HepG2 (cell line): Measurements from ENCODE around the gene CCT6A. TPM values are rescaled to one million over a fixed set of nuclear protein-coding genes. Genes with fewer than 3 reads are reported as not detected.

Experiments used
- CREBL2 ChIP-seq: sonication (generic); formaldehyde crosslinking; IDR thresholded peaks from 2 replicates; pipeline ENCODE4 v1.8.1; 2023; ENCODE audit warnings: missing genetic modification reagents, mild to moderate bottlenecking, borderline replicate concordance
- ELF4 ChIP-seq: sonication (generic); formaldehyde crosslinking; IDR thresholded peaks from 2 replicates; pipeline ENCODE4 v1.5.0; 2020; ENCODE audit warnings: missing genetic modification reagents, mild to moderate bottlenecking, moderate library complexity, borderline replicate concordance
- GABPA ChIP-seq, 2 experiments: IDR thresholded peaks; 2 replicates each; pipeline ENCODE4 v1.6.1; 2011 to 2016; ENCODE audit warnings: low read depth in 2 of 2, low read length in 1 of 2, missing biosample characterization in 1 of 2, missing genetic modification characterization in 1 of 2
- GZF1 ChIP-seq: sonication (generic); formaldehyde crosslinking; IDR thresholded peaks from 2 replicates; pipeline ENCODE4 v1.5.1; 2020; ENCODE audit warnings: mild to moderate bottlenecking, missing genetic modification reagents
- HNF1B ChIP-seq: sonication (generic); formaldehyde crosslinking; IDR thresholded peaks from 2 replicates; pipeline ENCODE4 v1.5.1; 2020; ENCODE audit warnings: mild to moderate bottlenecking, moderate library complexity, missing genetic modification reagents
- IRX3 ChIP-seq: sonication (generic); formaldehyde crosslinking; IDR thresholded peaks from 2 replicates; pipeline ENCODE4 v1.8.1; 2023; ENCODE audit warnings: mild to moderate bottlenecking, low read depth, missing genetic modification reagents, borderline replicate concordance
- KLF13 ChIP-seq: sonication (generic); formaldehyde crosslinking; IDR thresholded peaks from 2 replicates; pipeline ENCODE4 v1.4.0; 2020; ENCODE audit warnings: mild to moderate bottlenecking, missing genetic modification reagents
- MIER2 ChIP-seq: IDR thresholded peaks from 2 replicates; pipeline ENCODE4 v1.6.1; 2016; ENCODE audit warnings: missing biosample characterization, missing genetic modification reagents
- MIXL1 ChIP-seq: IDR thresholded peaks from 2 replicates; pipeline ENCODE4 v1.6.1; 2016
- NCOA5 ChIP-seq: sonication (generic); formaldehyde crosslinking; IDR thresholded peaks from 2 replicates; pipeline ENCODE4 v1.4.0; 2020; ENCODE audit warnings: missing genetic modification reagents
- NFRKB ChIP-seq: fragments of 450-650 bp; IDR thresholded peaks from 2 replicates; pipeline ENCODE4 v1.6.1; 2017
- RBM22 ChIP-seq: fragments of 200-400 bp; formaldehyde crosslinking; optimal IDR thresholded peaks from 2 replicates; pipeline ENCODE3; 2017; ENCODE audit warnings: mild to moderate bottlenecking, low read length, moderate library complexity
- RFX1 ChIP-seq: fragments of 450-650 bp; IDR thresholded peaks from 2 replicates; pipeline ENCODE4 v1.6.1; 2017
- SCMH1 ChIP-seq: sonication (generic); formaldehyde crosslinking; IDR thresholded peaks from 2 replicates; pipeline ENCODE4 v1.9.0; 2021; ENCODE audit warnings: missing genetic modification reagents, mild to moderate bottlenecking, borderline replicate concordance
- YEATS2 ChIP-seq: sonication (generic); formaldehyde crosslinking; IDR thresholded peaks from 2 replicates; pipeline ENCODE4 v1.4.0; 2020; ENCODE audit warnings: missing genetic modification reagents, borderline replicate concordance
- ZBTB38 ChIP-seq: sonication (generic); formaldehyde crosslinking; IDR thresholded peaks from 2 replicates; pipeline ENCODE4 v1.5.1; 2020; ENCODE audit warnings: mild to moderate bottlenecking, missing genetic modification reagents
- ZFYVE20 ChIP-seq: sonication (generic); formaldehyde crosslinking; IDR thresholded peaks from 2 replicates; pipeline ENCODE4 v1.8.0; 2023; ENCODE audit warnings: low read depth, mild to moderate bottlenecking, moderate library complexity, missing genetic modification reagents, borderline replicate concordance
- ZNF224 ChIP-seq: sonication (generic); formaldehyde crosslinking; IDR thresholded peaks from 2 replicates; pipeline ENCODE4 v1.5.0; 2020; ENCODE audit warnings: mild to moderate bottlenecking, missing genetic modification reagents
- ZNF589 ChIP-seq: sonication (generic); formaldehyde crosslinking; conservative IDR thresholded peaks from 2 replicates; pipeline ENCODE4 v1.8.0; 2022; ENCODE audit warnings: mild to moderate bottlenecking, moderate library complexity, missing genetic modification reagents
- ZNF629 ChIP-seq: sonication (generic); formaldehyde crosslinking; conservative IDR thresholded peaks from 2 replicates; pipeline ENCODE4 v1.5.0; 2020; ENCODE audit warnings: missing genetic modification reagents
- ZNF75D ChIP-seq: sonication (generic); formaldehyde crosslinking; IDR thresholded peaks from 2 replicates; pipeline ENCODE4 v1.8.1; 2023; ENCODE audit warnings: missing genetic modification reagents, mild to moderate bottlenecking, borderline replicate concordance
- ZZZ3 ChIP-seq: sonication (generic); formaldehyde crosslinking; IDR thresholded peaks from 2 replicates; pipeline ENCODE4 v1.4.0; 2020; ENCODE audit warnings: missing genetic modification reagents, mild to moderate bottlenecking, borderline replicate concordance
- polyA plus RNA-seq, 8 experiments: library from polyadenylated mRNA; depleted of rRNA in 3 of 8; stranded (reverse) in 7 of 8; unstranded in 1 of 8; fragments of >200 nt; fragmentation: Illumina TruSeq in 4 of 8; extraction: Trizol in 4 of 8; gene quantifications; 2 replicates each; pipeline versions ENCODE4 v1.2.1 to v1.2.3, GENCODE V29; 2011 to 2016; ENCODE audit warnings: low read depth in 4 of 8, missing spikeins in 1 of 8, mixed read lengths in 1 of 8; ENCODE audit not compliant: insufficient read depth in 1 of 8
- total RNA-seq, 5 experiments: library from RNA; depleted of rRNA; stranded (reverse); fragments of >200 nt; fragmentation: Illumina TruSeq; extraction: Trizol; gene quantifications; 2 replicates each; pipeline ENCODE4 v1.2.3, GENCODE V29; 2016; ENCODE audit warnings: low read depth in 1 of 5
- TF ChIP-seq, protein P1 (sequence below): IDR thresholded peaks from 2 replicates; pipeline ENCODE4 v1.6.1; 2016; ENCODE audit warnings: low read depth, control low read depth
- TF ChIP-seq, protein P2 (sequence below): sonication (generic); formaldehyde crosslinking; IDR thresholded peaks from 2 replicates; pipeline ENCODE4 v1.4.0; 2020; ENCODE audit warnings: low read depth, missing genetic modification reagents

CCT6A gene
- total and polyA plus RNA-seq, 2 of the 13 experiments (the other 11 are each of a cell fraction or from before 2014, with no cell fraction given): 219 to 292 TPM

- TF ChIP-seq GZF1 (CRISPR knock-in tag) (no peak), ZBTB38 (CRISPR knock-in tag) (0 out of 2 replicates have a peak, but pooled peaks have one; percentile 44), YEATS2 (CRISPR knock-in tag) (peak; percentile 58; the same call in 1 of the 2 replicates), ZNF75D (CRISPR knock-in tag) (no peak), IRX3 (CRISPR knock-in tag) (0 out of 2 replicates have a peak, but pooled peaks have one; percentile 27), NCOA5 (CRISPR knock-in tag) (no peak), MIER2 (CRISPR knock-in tag) (peak; percentile 79; the same call in 1 of the 2 replicates), KLF13 (CRISPR knock-in tag) (no peak), ZNF589 (CRISPR knock-in tag) (no peak), NFRKB (no peak), ZFYVE20 (CRISPR knock-in tag) (no peak), CREBL2 (CRISPR knock-in tag) (no peak), RFX1 (peak; percentile 85), ELF4 (CRISPR knock-in tag) (no peak), SCMH1 (CRISPR knock-in tag) (no peak), RBM22 (peak; percentile 68), MIXL1 (CRISPR knock-in tag) (peak; percentile 58; the same call in 1 of the 2 replicates), ZZZ3 (CRISPR knock-in tag) (no peak), GABPA (IDR thresholded peaks at IDR 0.05; ENCODE audit: low read depth, low read length) (no peak), GABPA (CRISPR knock-in tag; IDR thresholded peaks at IDR 0.05; ENCODE audit: low read depth) (peak; percentile 65), ZNF224 (CRISPR knock-in tag) (no peak), HNF1B (CRISPR knock-in tag) (peak; percentile 77), ZNF629 (no peak)
- TF ChIP-seq, protein P1, sequence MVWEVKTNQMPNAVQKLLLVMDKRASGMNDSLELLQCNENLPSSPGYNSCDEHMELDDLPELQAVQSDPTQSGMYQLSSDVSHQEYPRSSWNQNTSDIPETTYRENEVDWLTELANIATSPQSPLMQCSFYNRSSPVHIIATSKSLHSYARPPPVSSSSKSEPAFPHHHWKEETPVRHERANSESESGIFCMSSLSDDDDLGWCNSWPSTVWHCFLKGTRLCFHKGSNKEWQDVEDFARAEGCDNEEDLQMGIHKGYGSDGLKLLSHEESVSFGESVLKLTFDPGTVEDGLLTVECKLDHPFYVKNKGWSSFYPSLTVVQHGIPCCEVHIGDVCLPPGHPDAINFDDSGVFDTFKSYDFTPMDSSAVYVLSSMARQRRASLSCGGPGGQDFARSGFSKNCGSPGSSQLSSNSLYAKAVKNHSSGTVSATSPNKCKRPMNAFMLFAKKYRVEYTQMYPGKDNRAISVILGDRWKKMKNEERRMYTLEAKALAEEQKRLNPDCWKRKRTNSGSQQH (CRISPR knock-in tag): no peak
- TF ChIP-seq, protein P2, sequence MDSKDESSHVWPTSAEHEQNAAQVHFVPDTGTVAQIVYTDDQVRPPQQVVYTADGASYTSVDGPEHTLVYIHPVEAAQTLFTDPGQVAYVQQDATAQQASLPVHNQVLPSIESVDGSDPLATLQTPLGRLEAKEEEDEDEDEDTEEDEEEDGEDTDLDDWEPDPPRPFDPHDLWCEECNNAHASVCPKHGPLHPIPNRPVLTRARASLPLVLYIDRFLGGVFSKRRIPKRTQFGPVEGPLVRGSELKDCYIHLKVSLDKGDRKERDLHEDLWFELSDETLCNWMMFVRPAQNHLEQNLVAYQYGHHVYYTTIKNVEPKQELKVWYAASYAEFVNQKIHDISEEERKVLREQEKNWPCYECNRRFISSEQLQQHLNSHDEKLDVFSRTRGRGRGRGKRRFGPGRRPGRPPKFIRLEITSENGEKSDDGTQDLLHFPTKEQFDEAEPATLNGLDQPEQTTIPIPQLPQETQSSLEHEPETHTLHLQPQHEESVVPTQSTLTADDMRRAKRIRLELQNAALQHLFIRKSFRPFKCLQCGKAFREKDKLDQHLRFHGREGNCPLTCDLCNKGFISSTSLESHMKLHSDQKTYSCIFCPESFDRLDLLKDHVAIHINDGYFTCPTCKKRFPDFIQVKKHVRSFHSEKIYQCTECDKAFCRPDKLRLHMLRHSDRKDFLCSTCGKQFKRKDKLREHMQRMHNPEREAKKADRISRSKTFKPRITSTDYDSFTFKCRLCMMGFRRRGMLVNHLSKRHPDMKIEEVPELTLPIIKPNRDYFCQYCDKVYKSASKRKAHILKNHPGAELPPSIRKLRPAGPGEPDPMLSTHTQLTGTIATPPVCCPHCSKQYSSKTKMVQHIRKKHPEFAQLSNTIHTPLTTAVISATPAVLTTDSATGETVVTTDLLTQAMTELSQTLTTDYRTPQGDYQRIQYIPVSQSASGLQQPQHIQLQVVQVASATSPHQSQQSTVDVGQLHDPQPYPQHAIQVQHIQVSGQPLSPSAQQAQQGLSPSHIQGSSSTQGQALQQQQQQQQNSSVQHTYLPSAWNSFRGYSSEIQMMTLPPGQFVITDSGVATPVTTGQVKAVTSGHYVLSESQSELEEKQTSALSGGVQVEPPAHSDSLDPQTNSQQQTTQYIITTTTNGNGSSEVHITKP (CRISPR knock-in tag): peak; percentile 70
These were observed 44.4 kb upstream of the CCT6A start (continued) for GRCh38 chr7:56007167-56007652.
